Mammary epithelial cell (primary cell): ENCODE measurements around the gene DOCK6.

Source experiments
- CTCF ChIP-seq, 2 donors: IDR thresholded peaks in 1 of 2; conservative IDR thresholded peaks in 1 of 2; 2 replicates each; pipeline ENCODE4 v1.5.1; 2011 to 2012; ENCODE audit warnings: inconsistent platforms in 2 of 2, low read length in 2 of 2, mild to moderate bottlenecking in 2 of 2, control low read depth in 1 of 2, low read depth in 1 of 2; ENCODE audit not compliant: insufficient read depth in 1 of 2; ENCODE audit errors: extremely low read depth in 1 of 2
- EZH2 ChIP-seq: IDR thresholded peaks from 2 replicates; pipeline ENCODE4 v1.6.1; 2012; ENCODE audit warnings: low read length, inconsistent platforms, borderline replicate concordance

DNA sequence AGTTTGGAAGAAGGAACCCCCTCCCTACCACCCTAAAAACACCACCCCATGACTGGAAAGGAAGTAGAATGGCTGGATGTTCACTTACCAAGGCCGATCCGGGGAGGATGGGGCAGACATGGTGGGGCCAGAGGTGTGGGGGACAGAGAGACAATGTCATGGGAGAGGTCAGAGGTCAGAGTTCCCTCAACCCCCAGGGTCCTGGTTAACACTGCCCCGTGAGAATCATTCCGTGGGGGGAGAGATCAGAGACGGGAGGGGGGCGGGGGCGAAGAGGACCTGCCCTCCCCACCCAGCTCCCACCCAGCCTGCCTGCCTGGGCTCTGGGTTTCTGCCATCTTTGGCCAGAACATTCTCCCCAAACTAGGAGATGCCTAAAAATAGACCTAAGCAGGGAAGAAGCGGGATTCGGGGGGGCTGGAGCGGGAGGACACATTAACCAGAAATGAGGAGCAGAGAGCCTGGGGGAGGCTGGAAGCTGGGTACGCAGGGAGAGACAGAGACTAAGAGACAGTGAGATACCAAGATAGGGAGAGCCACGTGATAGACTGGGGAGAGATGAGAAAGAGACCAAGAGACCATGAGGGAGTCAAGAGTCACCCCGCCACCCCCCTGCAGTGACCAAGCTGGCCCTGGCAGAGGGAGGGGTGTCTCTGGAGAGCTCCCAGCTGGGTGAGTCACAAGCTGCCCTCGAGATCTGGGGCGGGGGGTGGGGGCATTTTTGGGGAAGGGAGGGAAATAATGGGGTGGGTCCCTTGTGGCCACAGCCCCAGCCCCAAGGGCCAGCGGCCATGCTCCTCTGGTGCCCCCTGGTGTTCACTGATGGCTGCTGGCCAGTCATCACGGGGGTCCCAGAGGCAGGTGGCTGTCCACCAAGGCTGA, 58.9 kb downstream of the DOCK6 start:
- TF ChIP-seq CTCF (conservative IDR thresholded peaks at IDR 0.05 in 1 of 2, IDR thresholded peaks at IDR 0.05 in 1 of 2; ENCODE audit: extremely low read depth in 1 of 2, insufficient read depth in 1 of 2, low read depth in 1 of 2, low read length in 2 of 2) (peak; percentile 54 to 89), EZH2 (no peak)
